T-cell (primary cell): Measurements from ENCODE around the gene PDILT. TPM values are rescaled to one million over a fixed set of nuclear protein-coding genes. Genes with fewer than 3 reads are reported as not detected.

ENCODE experiments used
- ATAC-seq, 4 experiments: fragments of 200-7000 bp in 3 of 4; fragments of 150-1000 bp in 1 of 4; cut with Tn5 transposase; replicated peaks in 1 of 4; 1 replicate in 3 of 4; 2 replicates in 1 of 4; pipeline ENCODE4 v1.10.0; 2021; ENCODE audit warnings: moderate library complexity in 3 of 4, mild to moderate bottlenecking in 2 of 4, moderate number of reproducible peaks in 1 of 4
- CTCF ChIA-PET, 2 donors: fragments of 300-600 bp; sonication (Branson Sonifier 250); formaldehyde crosslinking; loops; one replicate each; lab custom pipeline; 2022; ENCODE audit warnings: antibody characterized with exemption in 2 of 2; lab: Charles Lee
- POLR2A ChIA-PET, 2 donors: fragments of 300-600 bp; sonication (Branson Sonifier 250); formaldehyde crosslinking; loops; one replicate each; lab custom pipeline; 2022; ENCODE audit warnings: antibody characterized with exemption in 2 of 2; lab: Charles Lee
- DNase-seq, 35 experiments: peaks; one replicate each; pipeline versions ENCODE4 v3.0.0 to v3.0.0-alpha.2; 2013 to 2023
- H3K27ac ChIP-seq: one replicate; pipeline ENCODE4 v1.5.1; 2013; ENCODE audit warnings: low read length
- H3K27me3 ChIP-seq, 2 experiments: replicated peaks in 1 of 2; 1 replicate in 1 of 2; 2 replicates in 1 of 2; pipeline versions ENCODE4 v1.6.1 to v1.7.0; 2013; ENCODE audit warnings: low read length in 1 of 2, mixed read lengths in 1 of 2; ENCODE audit not compliant: control insufficient read depth in 2 of 2, insufficient read depth in 2 of 2; ENCODE audit errors: extremely low read depth in 1 of 2
- H3K36me3 ChIP-seq, 2 donors: 1 replicate in 1 of 2; 2 replicates in 1 of 2; pipeline versions ENCODE4 v1.6.1 to v1.7.0; 2013; ENCODE audit warnings: low read length in 1 of 2; ENCODE audit not compliant: control insufficient read depth in 2 of 2, insufficient read depth in 1 of 2; ENCODE audit errors: extremely low read depth in 1 of 2
- H3K4me1 ChIP-seq, 2 experiments: 1 replicate in 1 of 2; 2 replicates in 1 of 2; pipeline versions ENCODE4 v1.6.1 to v1.7.0; 2013; ENCODE audit warnings: low read length in 2 of 2, mixed read lengths in 1 of 2; ENCODE audit not compliant: insufficient read depth in 2 of 2, control insufficient read depth in 1 of 2; ENCODE audit errors: extremely low read depth in 1 of 2
- H3K4me3 ChIP-seq, 2 donors: 1 replicate in 1 of 2; 2 replicates in 1 of 2; pipeline versions ENCODE4 v1.5.1 to v1.7.0; 2013; ENCODE audit warnings: mild to moderate bottlenecking in 2 of 2, low read length in 1 of 2, moderate library complexity in 1 of 2; ENCODE audit not compliant: control insufficient read depth in 1 of 2; ENCODE audit errors: extremely low read depth in 1 of 2
- H3K9me3 ChIP-seq: 2 replicates; pipeline ENCODE4 v1.7.0; 2013
- H3K27ac Mint-ChIP-seq, 2 donors: one replicate each; pipeline ENCODE4 v1.8.0; 2020 to 2021; ENCODE audit warnings: mild to moderate bottlenecking in 2 of 2, mixed read lengths in 2 of 2
- H3K27me3 Mint-ChIP-seq, 2 donors: one replicate each; pipeline ENCODE4 v1.8.0; 2021 to 2022; ENCODE audit warnings: mixed read lengths in 2 of 2
- H3K36me3 Mint-ChIP-seq: one replicate; pipeline ENCODE4 v1.8.0; 2021; ENCODE audit warnings: mixed read lengths
- H3K4me1 Mint-ChIP-seq, 3 donors: one replicate each; pipeline ENCODE4 v1.8.0; 2020 to 2022; ENCODE audit warnings: mixed read lengths in 3 of 3, mild to moderate bottlenecking in 1 of 3
- H3K4me3 Mint-ChIP-seq, 3 donors: one replicate each; pipeline ENCODE4 v1.8.0; 2020 to 2022; ENCODE audit warnings: mild to moderate bottlenecking in 3 of 3, mixed read lengths in 3 of 3, moderate library complexity in 3 of 3
- H3K9me3 Mint-ChIP-seq, 3 donors: one replicate each; pipeline ENCODE4 v1.8.0; 2020 to 2022; ENCODE audit warnings: mixed read lengths in 3 of 3
- WGBS: methylation state at CpG from one replicate; pipeline ENCODE4 v1.1.5; 2013; ENCODE audit warnings: missing lambda C conversion rate; ENCODE audit not compliant: insufficient coverage; 5-methylcytosine and 5-hydroxymethylcytosine counted together
- total RNA-seq, 35 experiments: library from RNA in 6 of 35; stranded (reverse) in 6 of 35; fragments of 120-200 nt in 1 of 35; gene quantifications; one replicate each; pipeline versions ENCODE4 v1.2.1 to v1.2.4 and lab custom pipeline; 2013 to 2026

The PDILT gene
- total RNA-seq, 5 donors from 2014 or later (not counting 1 experiment from before 2014, with no cell fraction given), result not detected

GRCh38 chr16:20332411-20332810 lies 72.1 kb downstream of the PDILT start:
- Mint-ChIP-seq H3K9me3 (peaks cover 0 to 3% (median 0%) of the 10 kb centered on the region in 3 donors), H3K36me3 (no peaks in the 10 kb centered on the region), H3K27me3 (peaks cover 3 to 7% of the 10 kb centered on the region in 2 donors), H3K4me3 (no peak overlapping the region), H3K4me1 (no peaks in the 10 kb centered on the region), H3K27ac (no peak overlapping the region)
- Histone ChIP-seq H3K27ac (no peak overlapping the region), H3K4me3 (no peak overlapping the region), H3K9me3 (no peaks in the 10 kb centered on the region), H3K27me3 (no peaks in the 10 kb centered on the region), H3K36me3 (no peaks in the 10 kb centered on the region), H3K4me1 (no peaks in the 10 kb centered on the region)
- no peak for ATAC-seq
- WGBS, result 65% methylated on average over 7 of the region's 8 CpGs
- ChIA-PET POLR2A (no interaction called here), CTCF (no interaction called here)
- DNase-seq, result no peak

GRCh38 chr16:20331635-20332034 lies 72.9 kb downstream of the PDILT start:
- H3K4me1 Mint-ChIP-seq, result no peaks in the 10 kb centered on the region
- peaks cover 0 to 3% (median 0%) of the 10 kb centered on the region in 3 donors for H3K9me3 Mint-ChIP-seq
- H3K4me3 Mint-ChIP-seq, result no peak overlapping the region
- Histone ChIP-seq H3K4me1 (no peaks in the 10 kb centered on the region), H3K4me3 (no peak overlapping the region), H3K36me3 (no peaks in the 10 kb centered on the region), H3K27ac (no peak overlapping the region), H3K9me3 (no peaks in the 10 kb centered on the region), H3K27me3 (no peaks in the 10 kb centered on the region)
- ATAC-seq (no peak), DNase-seq (no peak)
- CTCF ChIA-PET, result no interaction called here
- 67% methylated on average over 1 of the region's 5 CpGs for WGBS
- H3K36me3 Mint-ChIP-seq, result no peaks in the 10 kb centered on the region
- H3K27ac Mint-ChIP-seq, result no peak overlapping the region
- POLR2A ChIA-PET, result no interaction called here
- peaks cover 3 to 7% of the 10 kb centered on the region in 2 donors for H3K27me3 Mint-ChIP-seq

- no peaks in the 10 kb centered on the region for H3K36me3 Mint-ChIP-seq
- H3K36me3 ChIP-seq, result no peaks in the 10 kb centered on the region
- 70% methylated on average over 2 of the region's 5 CpGs for WGBS
- no peaks in the 10 kb centered on the region for H3K4me1 Mint-ChIP-seq
- no peak overlapping the region for H3K27ac Mint-ChIP-seq
- no peak overlapping the region for H3K4me3 ChIP-seq
- H3K9me3 ChIP-seq, result no peaks in the 10 kb centered on the region
- ChIA-PET CTCF (no interaction called here), POLR2A (no interaction called here)
- no peak for DNase-seq
- ATAC-seq, result no peak
- peaks cover 0 to 3% (median 0%) of the 10 kb centered on the region in 3 donors for H3K9me3 Mint-ChIP-seq
- no peak overlapping the region for H3K27ac ChIP-seq
- no peaks in the 10 kb centered on the region for H3K27me3 ChIP-seq
- no peaks in the 10 kb centered on the region for H3K4me1 ChIP-seq
- no peak overlapping the region for H3K4me3 Mint-ChIP-seq
- peaks cover 0 to 3% of the 10 kb centered on the region in 2 donors for H3K27me3 Mint-ChIP-seq
Measured at GRCh38 chr16:20329392-20330138, 75.0 kb downstream of the PDILT start.

- Histone ChIP-seq H3K4me1 (no peaks in the 10 kb centered on the region), H3K27ac (no peak within 1 kb of the TSS), H3K36me3 (no peaks in the 10 kb centered on the region), H3K4me3 (no peak within 1 kb of the TSS), H3K9me3 (no peaks in the 10 kb centered on the region), H3K27me3 (peaks cover 0 to 6% of the 10 kb centered on the region in 2 experiments)
- ATAC-seq, result no peak
- Mint-ChIP-seq H3K9me3 (peaks cover 0 to 3% (median 0%) of the 10 kb centered on the region in 3 donors), H3K27ac (no peak within 1 kb of the TSS), H3K4me1 (no peaks in the 10 kb centered on the region), H3K4me3 (no peak within 1 kb of the TSS), H3K36me3 (no peaks in the 10 kb centered on the region), H3K27me3 (peaks cover 0 to 3% of the 10 kb centered on the region in 2 donors)
- ChIA-PET CTCF (no interaction called here), POLR2A (no interaction called here)
- DNase-seq, result no peak
- 86% methylated on average over 2 of the region's 7 CpGs for WGBS
Measured at GRCh38 chr16:20327444-20328041, 77.0 kb downstream of the PDILT start, which contains the start of gene GP2. Gene GP2 (minus strand): TSS chr16:20327513. CDS start chr16:20326431, 1,082 bp downstream.

GRCh38 chr16:20326321-20326720 lies 78.2 kb downstream of the PDILT start:
- ChIA-PET CTCF (no interaction called here), POLR2A (no interaction called here)
- no peaks in the 10 kb centered on the region for H3K27me3 Mint-ChIP-seq
- Histone ChIP-seq H3K36me3 (no peaks in the 10 kb centered on the region), H3K4me3 (no peak overlapping the region), H3K27ac (no peak overlapping the region), H3K4me1 (no peaks in the 10 kb centered on the region), H3K9me3 (no peaks in the 10 kb centered on the region), H3K27me3 (peaks cover 0 to 6% of the 10 kb centered on the region in 2 experiments)
- no peaks in the 10 kb centered on the region for H3K36me3 Mint-ChIP-seq
- ATAC-seq (no peak), DNase-seq (no peak)
- H3K4me3 Mint-ChIP-seq, result no peak overlapping the region
- no peak overlapping the region for H3K27ac Mint-ChIP-seq
- no peaks in the 10 kb centered on the region for H3K4me1 Mint-ChIP-seq
- WGBS, result 66% methylated on average over 3 of the region's 3 CpGs
- H3K9me3 Mint-ChIP-seq, result peaks cover 0 to 3% (median 0%) of the 10 kb centered on the region in 3 donors

- H3K27me3 ChIP-seq, result peaks cover 0 to 6% of the 10 kb centered on the region in 2 experiments
- ChIA-PET CTCF (no interaction called here), POLR2A (no interaction called here)
- no CpG with 5 or more reads among the region's 3 CpGs for WGBS
- H3K9me3 ChIP-seq, result no peaks in the 10 kb centered on the region
- H3K36me3 ChIP-seq, result no peaks in the 10 kb centered on the region
- Mint-ChIP-seq H3K4me1 (no peaks in the 10 kb centered on the region), H3K4me3 (no peak overlapping the region), H3K27ac (no peak overlapping the region), H3K9me3 (peaks cover 0 to 3% (median 0%) of the 10 kb centered on the region in 3 donors), H3K36me3 (no peaks in the 10 kb centered on the region), H3K27me3 (no peaks in the 10 kb centered on the region)
- DNase-seq, result no peak
- H3K4me3 ChIP-seq, result no peak overlapping the region
- no peak overlapping the region for H3K27ac ChIP-seq
- no peaks in the 10 kb centered on the region for H3K4me1 ChIP-seq
- ATAC-seq, result no peak
Measured at GRCh38 chr16:20325005-20325404, 79.5 kb downstream of the PDILT start.
